T-helper 9 cell (primary cell): ENCODE results near the gene PTPRN2.
"Not testable (repeated sequence)": the region's sequence is repeated elsewhere in the genome, so short reads cannot be mapped to it uniquely, and the experiment has no call there.

Experiments used
- DNase-seq: peaks from one replicate; pipeline ENCODE4 v3.0.0-alpha.2; 2020

The PTPRN2 gene

DNA sequence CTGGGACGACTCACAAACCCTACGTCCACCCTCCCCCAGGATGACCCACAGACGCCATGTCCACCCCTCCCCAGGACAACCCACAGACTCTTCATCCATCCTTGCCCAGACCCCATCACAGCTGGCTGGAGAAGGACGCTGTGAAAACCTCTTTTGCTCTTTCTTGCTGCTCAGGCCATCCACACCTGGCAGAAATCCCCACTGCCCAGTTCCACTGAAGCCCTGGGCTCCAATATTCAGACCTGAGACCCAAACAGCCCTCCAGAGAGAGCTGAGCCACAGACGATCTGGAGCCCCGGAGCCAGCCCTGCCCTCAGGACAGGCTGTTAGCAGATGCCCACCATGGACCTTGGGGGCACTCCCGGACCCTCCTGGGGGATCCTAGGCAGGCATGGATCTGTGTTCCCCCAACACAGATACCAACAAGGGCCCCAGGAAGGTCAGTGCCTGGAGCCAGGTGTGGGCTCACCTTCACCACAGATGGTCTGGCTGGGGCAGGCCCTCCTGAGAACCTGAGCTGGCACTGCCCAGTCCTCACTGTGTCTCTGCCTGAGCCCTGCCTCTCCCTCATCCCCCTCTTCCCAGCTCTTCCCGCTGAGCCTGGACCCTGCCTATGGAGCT, 226.2 kb downstream of the PTPRN2 start:
- DNase-seq = no peak

DNA sequence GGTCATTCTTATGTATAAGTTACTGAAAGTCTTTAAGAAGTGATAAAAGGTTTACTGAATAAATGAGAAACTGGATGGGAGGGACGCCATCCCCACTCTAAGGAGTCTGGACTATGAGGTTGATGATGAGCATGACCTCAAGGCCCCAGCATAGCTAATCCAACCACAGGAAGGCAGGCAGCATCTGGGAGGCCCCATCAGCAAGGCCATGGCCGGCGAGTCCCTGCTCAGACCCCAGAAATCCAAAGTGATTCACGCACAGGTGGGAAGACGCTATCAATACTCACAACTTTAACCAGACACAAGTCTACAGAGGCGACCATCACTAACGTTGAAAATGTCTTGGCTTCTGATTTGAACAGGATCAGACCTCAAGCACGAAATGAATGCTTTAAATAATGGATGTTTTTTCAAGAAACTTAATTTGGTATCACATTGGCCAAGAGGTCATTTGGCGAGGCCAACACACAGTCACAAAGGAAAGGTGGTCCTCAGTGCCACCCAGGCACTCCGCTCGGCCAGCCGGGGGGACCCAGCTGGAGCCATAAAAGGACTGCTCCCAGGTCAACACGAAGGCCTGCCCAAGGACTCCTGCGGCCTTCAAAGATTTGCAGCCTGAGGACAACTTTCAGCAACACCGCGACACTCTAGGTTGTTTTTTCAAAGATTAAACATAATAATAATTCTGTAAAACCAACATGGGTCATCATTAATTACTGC, 228.5 kb downstream of the PTPRN2 start:
- no peak for DNase-seq

DNA sequence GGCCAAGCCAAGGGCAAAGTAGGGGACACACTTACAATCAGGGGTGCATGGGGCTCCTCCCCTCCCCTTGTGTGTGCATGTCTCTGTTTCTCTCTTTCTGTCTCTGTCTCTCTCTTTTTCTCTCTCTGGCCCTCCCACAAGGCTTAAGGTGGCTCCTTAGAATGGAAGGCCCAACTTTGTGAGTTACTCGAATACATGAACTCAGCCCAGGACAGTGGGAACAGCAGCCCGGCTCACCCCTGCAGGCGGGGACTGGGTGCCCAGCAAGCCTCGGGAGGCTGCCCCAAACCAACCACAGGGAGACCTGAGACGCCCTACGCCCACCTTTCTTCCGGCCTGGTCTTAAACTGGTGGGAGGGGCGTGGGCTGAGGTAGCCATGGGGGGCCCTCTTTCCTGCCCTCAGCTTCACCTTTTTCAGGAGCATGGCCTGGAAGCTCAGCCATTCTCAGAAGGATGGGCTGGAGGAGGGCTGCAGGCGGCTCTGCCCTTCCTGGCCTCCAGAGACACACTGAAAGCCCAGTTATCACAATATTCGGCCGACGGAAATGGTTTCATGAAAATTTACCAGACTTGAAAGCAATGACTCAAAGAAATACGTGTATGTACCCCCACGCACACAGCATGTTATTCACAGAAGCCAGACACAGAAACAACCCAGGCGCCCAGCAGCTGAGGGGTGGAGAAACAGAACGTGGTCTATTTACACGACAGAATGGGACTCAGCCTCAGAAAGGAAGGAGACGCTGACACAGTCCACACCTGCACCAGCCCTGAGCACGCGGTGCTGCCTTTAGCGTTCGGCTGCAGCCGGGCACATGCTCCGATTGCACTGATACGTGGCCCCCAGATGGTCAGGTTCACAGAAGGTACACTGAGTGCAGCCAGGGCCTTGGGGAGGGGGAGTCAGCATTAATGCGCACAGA, 229.5 kb downstream of the PTPRN2 start:
- DNase-seq = no peak

DNA sequence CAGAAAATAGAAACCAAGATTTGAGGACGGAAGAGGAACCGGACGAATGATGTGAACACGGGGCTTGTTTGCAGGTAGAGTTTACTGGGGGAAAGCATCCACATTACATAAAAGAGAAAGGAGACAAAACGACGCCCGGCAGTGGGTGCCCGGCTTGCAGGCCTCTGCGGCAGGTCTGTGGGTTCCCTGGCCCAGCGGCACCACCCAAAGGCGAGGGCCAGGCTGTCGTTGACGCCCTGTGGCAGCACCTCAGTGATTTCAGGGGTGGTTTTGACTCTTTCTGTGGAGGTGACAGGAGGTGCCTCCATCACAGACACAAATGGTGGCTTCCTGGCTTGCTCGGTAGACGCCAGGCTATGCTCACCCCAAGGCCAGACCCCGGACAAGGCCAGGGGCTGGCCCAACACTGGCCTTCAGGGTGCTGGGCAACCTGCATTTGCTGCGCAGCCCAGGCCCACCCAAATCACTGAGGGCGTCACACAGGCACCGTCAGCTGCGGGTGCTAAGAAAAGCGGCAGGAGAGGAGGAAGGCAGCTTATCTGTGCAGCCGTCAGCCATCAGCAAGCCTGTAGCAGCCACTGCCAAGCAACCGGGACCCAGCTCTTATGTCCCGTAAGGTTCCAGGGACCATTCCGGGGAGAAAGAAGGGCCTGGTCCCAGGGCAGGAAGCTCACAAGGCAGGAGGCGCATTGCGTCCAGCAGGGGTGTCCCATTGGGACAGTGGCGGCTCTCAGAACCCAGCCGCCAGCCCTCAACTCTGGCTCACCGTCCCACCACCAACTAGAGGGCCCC, 230.3 kb downstream of the PTPRN2 start:
- DNase-seq = no peak

DNA sequence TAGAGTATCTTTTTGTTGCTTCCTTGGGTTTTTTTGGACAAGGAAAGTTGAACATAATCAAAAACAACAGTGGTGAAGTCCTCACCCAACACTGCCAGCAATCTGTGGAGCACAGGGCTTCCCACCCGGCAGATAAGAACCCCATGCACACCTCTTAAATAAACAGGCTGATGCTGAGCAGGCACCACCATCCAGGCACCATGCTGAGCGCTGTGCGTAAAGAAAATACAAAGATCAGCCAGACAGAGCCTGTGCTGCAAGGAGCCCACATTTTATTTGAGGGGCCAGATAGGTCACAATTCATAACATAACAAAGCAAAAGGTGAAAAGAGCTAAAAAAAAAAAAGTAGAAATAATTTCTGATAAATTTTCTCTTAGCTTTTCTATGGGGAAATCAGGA, 231.2 kb downstream of the PTPRN2 start:
- DNase-seq = no peak

DNA sequence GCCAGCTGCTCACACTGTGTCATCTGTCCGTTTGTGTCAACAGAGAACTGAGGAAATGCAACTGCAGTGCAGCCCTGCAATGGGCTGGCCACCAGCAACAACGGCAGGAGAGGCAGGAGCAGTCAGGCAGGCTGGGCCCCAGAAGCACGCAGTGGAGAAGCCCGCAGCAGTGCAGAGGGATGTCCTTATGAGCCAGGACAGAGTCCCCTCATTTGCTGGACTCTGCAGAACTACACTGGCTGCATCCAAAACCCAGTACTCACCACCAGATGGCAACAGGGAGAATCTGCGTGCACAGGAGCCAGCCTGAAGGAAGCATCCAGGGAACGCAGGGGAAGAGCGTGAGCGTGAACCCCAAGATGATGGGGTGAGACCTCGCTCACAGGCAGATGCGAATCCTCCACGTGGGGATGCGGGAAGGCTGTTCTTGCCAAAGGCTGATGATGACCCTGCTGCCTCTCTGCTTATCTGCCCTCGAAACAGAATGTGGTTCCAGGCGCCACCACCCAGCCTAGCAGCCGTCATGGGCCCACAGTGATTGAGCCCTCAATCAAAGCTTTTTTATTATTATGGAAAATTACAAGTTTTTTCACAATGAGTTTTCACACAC, 232.1 kb downstream of the PTPRN2 start:
- no peak for DNase-seq

DNA sequence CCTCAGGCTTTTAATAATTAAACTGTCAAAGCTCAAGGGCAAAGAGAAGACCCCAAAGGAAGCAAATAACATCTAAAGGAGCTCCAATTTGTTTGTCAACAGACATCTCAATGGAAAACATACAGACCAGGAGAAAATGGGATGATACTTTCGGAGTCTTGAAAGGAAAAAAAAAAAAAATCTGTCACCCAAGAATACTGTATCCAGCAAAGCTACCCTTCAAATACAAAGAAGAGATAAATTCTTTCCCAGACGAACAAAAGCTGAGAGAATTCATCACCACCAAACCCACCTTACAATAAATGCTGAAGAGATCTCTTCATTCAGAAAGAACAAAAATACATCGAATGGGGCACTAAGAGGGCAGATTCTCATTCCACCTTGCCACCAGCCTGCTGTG, 232.8 kb downstream of the PTPRN2 start:
- no peak for DNase-seq

DNA sequence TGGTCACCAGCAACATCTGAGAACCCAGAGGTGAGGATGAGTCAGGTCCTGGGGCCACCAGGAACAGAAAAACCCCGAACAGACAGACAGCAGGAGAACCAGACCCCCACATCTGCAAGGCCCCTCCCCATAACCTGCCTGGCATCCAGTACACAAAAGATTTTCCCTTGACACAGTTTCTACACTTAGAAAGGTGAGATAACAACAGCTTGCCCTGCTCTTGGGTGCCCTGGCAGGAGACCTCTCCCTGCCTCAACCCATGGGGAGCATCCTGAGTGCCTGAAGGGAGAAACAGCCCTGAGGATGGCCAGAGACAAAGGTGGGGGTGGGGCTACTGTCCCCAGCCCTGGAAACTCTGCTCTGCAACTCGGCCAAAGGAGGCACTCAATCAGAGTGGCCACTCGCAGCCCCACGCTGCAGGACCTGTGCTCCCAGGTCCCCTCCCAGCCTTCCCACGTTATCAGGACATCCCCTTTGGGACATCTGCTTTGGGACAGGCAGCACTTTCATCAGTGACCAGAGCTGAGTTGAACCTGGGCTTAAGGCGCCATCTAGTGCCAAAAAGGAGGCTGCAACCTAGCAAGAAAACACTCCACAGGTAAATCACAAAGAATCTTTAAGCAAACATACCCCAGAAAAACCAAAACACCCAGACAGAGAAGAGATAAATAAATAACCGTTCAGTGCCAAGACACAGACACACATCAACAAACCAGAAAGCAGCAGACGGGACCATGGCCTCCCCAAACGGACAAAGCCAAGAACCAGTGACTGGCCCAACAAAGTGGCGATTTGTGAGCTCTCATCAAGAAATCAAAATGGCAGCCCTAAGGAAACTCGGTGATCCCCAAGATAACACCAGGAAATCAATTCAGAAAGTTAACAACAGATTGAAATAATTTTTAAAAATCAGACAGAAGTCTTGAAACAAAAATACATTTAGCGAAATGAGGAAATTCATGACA, 233.7 kb downstream of the PTPRN2 start:
- DNase-seq = no peak

DNA sequence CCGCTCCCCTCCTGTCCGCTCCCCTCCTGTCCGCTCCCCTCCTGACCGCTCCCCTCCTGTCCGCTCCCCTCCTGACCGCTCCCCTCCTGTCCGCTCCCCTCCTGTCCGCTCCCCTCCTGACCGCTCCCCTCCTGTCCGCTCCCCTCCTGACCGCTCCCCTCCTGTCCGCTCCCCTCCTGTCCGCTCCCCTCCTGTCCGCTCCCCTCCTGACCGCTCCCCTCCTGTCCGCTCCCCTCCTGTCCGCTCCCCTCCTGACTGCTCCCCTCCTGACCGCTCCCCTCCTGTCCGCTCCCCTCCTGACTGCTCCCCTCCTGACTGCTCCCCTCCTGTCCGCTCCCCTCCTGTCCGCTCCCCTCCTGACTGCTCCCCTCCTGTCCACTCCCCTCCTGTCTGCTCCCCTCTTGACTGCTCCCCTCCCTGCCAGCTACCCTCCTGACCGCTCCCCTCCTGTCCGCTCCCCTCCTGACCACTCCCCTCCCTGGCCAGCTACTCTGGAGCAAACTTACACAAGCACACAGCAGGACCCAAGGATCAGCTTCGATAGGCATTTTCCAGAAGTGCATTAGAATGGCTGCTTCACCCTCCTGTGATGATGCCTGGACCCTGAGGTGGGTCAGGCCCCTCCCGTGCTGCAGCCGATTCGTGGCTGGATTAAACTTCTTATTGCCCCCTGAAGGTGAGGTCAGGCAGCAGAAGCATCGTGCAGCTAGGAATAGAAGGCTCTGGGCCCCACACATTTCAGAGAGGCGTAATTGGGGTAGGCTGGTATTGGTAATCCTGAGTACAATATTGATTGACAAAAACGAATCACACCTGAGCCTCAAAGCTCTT, 235.5 kb downstream of the PTPRN2 start:
- not testable (repeated sequence) for DNase-seq

DNA sequence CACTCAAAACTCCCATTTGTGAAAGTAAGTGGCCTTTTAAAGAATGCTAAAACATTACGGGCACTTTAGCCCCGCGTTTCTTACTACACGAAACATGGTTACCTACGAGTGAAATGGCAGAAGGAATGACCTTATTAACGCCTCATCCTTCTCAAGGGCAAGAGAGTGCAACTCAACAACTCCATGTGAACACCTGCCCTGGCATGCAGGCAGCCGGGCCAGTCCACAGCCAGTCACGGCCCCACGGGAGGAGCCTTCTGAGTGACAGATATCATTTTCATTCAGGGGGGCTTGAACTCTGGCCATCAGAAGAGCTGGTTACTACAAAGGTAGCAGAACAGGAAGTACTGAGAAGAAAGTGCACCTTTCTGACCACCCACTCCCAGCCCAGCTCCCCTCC, 236.1 kb downstream of the PTPRN2 start:
- no peak for DNase-seq

DNA sequence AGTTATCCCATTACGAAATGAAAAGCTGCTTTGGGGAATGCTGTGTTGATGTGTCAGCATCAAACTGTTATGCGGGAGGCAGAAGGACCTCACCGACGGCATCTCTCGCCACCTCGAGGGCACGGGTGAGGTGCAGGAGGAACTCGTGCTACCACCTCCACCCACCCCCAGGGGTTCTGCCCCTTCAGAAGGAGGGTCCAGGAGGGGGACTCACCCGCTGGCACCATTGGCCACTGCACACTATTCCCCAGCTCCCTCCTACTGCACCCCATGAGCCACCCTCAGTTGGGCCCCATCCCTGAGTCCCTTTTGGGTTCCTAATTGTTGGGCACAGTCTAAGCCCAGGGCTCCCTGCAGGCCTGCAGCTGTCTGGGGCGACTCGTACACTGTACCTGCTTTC, 236.6 kb downstream of the PTPRN2 start:
- no peak for DNase-seq

DNA sequence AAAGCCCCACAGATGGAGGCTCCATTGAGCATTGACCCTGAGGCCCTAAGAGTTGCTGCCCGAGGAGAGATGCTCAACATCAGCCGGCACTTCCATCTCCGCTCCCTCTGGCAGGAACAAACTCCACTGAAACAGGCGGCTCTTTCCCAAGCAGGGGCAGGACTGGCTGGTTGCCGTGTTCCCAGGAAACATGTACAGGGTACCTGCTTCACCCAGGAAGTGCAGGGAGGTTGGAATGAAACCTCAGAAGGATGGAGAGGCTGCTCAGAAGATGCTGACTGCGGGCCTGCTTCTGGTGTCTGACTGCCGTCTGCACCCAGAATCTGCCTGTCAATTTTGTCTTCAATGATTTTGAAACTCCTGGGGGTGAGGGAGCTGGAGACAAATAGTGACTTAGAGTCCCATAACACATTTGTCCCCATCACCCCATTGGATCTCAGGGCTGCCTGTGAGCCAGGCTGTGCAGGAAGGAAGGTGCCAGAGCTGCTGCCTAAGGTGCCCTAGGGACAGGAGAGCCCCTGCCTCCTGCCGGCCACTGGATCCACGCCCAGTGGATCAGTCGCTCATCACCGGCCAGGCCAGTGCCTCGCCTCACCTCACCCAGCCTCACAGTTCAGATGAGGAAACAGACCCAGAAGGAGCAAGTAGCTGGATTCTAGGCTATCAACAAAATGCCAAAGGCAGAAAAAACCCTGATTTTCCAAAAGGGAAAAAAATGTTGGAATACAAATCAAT, 237.3 kb downstream of the PTPRN2 start:
- DNase-seq = no peak

DNA sequence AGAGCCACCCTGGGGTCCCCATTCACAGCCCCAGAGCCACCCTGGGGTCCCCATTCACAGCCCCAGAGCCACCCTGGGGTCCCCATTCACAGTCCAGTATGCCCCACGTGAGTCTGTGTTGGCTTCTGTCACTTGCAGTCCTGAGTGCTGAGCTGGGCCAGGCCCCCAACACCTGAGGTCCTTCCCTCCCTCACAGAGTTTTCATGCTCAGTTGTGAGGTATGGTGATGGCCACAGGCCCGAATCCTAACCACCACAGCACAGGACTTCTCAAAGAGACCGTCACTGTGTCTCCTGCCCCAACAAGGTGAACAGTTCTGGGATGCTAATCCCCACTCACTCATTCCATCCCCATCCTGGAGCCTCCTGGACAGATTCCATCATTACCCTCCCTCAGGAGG, 239.2 kb downstream of the PTPRN2 start:
- DNase-seq = no peak

DNA sequence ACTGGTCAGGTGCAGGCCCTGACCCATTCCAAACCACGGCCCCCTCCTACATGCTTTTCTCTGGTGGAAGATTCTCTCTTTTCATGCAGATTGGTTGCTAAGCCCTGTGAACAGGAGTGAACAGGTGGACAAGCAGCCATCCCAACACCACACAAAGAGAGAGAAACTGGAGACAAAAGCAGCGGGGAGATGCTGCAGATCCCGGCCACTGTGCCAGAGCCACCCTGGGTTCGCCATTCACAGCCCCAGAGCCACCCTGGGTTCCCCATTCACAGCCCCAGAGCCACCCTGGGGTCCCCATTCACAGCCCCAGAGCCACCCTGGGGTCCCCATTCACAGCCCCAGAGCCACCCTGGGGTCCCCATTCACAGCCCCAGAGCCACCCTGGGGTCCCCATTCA, 239.6 kb downstream of the PTPRN2 start:
- DNase-seq = not testable (repeated sequence)

DNA sequence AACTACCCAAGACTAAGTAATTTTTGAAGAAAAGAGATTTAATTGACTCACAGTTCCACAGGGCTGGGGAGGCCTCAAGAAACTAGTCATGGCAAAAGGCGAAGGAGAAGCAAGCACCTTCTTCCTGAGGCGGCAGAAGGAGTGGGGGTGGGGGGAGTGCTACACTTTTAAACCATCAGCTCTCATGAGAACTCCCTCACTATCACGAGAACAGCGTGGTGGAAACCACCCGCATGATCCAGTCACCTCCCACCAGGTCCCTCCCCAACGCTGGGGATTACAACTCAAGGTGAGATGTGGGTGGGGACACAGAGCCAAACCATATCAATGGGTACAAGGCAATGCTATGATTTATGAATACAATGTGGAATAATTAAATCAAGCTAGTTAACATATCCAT, 241.9 kb downstream of the PTPRN2 start:
- no peak for DNase-seq

DNA sequence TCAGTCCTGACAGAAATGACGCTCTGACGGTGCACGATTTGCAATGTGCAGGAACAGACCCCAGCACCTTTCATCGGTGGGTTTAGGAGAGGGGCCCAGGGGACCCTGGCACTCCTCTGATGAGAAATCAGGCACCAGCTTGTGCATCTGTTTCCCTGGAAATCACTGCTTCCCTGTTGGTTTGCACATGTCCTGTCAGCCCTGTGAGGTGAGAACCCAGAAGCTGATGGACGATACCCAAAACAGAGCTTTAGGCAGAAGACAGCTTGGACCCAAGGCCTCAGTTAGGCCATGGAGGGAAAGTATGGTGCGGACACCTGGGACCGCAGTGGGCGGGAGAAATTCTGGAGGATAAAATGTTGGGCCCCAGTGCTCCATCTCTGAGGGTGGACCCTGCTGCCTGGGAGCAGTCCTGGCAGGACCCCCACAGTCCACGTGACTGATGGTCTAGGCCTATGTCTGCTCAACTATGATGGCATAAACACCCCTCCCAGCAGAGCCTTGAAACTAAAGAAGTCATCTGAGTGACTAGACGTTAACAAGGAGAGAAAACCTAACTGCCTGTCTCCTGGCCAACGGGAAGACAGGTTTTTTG, 242.8 kb downstream of the PTPRN2 start:
- DNase-seq = no peak

DNA sequence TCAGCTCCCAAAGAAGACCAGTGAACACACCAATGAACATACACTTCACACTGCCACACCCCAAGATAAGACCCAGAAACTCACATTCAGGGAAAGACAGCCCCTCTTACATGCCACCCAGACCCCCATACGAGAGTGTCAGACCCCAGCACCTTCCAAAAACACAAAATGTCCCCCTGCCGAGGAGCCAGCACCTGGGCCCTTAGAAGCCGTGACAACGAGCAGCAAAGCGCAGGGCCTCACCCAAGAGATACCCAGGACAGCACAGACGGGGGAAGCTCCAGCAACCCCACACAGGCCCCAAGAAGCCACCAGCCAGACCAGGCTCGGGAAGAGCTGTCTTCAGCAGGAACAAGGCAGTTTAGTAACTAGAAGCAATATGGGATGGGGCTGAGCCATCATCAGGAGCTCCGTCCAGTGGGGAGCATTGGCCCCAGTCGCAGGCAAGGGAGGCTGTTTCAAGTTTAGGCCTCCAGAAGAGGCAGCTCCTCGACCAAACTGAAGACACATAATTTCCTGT, 243.6 kb downstream of the PTPRN2 start:
- no peak for DNase-seq

DNA sequence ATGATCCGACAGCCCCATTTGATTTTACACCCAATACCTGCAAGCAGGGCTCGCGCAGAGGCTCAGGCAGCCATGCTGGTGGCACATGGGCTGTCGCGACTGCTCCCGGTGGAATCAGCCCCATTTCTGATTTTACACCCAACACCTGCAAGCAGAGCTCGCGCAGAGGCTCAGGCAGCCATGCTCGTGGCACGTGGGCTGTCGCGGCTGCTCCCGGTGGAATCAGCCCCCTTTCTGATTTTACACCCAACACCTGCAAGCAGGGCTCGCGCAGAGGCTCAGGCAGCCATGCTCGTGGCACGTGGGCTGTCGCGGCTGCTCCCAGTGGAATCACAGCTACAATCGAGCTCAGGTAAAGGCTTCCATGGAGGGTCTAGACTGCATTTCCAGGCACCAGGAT, 244.1 kb downstream of the PTPRN2 start:
- no peak for DNase-seq

DNA sequence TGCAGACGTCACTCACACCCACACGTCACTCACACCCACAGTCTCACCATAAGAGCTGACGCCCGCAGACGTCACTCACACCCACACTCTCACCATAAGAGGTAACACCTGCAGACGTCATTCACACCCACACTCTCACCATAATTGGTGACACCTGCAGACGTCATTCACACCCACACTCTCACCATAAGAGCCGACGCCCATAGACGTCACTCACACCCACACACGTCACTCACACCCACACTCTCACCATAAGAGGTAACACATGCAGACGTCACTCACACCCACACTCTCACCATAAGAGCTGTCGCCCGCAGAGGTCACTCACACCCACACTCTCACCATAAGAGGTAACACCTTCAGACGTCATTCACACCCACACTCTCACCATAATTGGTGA, 246.5 kb downstream of the PTPRN2 start:
- not testable (repeated sequence) for DNase-seq
